GM12801 (cell line): ENCODE data around the gene TTLL4.

ENCODE experiments used
- TF ChIP-seq, protein P1 (sequence below): IDR thresholded peaks from one replicate; pipeline ENCODE4 v1.5.1; 2011; ENCODE audit warnings: control low read depth; ENCODE audit not compliant: insufficient read length; ENCODE audit errors: extremely low read depth

TTLL4 gene

DNA sequence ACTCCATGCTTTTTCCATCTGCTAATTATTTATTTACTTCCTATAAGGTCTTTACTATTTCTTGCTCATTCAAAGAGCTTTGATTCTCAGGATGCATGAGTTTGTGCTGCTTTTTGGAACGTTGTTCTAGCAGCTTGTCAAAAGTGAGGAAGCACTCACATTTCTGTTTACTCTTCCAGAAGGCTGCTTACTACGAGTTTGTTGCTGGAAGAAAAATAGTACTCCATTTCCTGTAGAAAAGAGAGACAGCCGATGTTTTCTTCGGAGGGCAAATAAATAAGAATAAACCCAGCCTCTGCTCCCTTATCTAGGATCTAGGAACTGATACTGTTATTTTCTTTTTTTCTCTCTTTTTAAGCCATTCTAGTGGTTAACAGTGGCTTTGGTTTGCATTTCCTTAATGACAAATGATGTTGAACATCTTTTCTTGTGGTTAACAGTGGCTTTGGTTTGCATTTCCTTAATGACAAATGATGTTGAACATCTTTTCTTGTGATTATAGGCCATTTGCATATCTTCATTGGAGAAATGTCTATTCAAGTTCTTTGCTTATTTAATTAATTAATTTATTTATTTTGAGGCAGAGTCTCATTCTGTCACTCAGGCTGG, 91.9 kb downstream of the TTLL4 start:
- TF ChIP-seq, protein P1, sequence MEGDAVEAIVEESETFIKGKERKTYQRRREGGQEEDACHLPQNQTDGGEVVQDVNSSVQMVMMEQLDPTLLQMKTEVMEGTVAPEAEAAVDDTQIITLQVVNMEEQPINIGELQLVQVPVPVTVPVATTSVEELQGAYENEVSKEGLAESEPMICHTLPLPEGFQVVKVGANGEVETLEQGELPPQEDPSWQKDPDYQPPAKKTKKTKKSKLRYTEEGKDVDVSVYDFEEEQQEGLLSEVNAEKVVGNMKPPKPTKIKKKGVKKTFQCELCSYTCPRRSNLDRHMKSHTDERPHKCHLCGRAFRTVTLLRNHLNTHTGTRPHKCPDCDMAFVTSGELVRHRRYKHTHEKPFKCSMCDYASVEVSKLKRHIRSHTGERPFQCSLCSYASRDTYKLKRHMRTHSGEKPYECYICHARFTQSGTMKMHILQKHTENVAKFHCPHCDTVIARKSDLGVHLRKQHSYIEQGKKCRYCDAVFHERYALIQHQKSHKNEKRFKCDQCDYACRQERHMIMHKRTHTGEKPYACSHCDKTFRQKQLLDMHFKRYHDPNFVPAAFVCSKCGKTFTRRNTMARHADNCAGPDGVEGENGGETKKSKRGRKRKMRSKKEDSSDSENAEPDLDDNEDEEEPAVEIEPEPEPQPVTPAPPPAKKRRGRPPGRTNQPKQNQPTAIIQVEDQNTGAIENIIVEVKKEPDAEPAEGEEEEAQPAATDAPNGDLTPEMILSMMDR: no peak

DNA sequence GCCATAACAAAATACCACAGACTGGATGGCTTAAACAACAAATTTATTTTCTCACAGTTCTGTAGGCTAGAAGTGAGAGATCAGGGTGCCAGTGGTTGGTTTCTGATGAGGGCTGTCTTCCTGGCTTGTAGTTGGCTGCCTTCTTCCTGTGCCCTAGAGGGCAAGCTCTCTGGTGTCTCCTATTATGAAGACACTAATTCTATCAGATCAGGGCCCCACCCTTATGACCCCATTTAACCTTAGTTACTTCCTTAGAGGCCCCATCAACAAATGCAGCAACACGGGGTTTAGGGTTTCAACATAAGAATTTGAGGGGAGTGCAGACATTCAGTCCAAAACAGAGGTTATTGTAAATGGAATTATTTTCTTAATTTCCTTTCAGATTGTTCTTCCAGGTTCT, 94.2 kb downstream of the TTLL4 start:
- TF ChIP-seq, protein P1: no peak
